HepG2 (cell line): ENCODE results near the gene HAUS1. TPM values are rescaled to one million over a fixed set of nuclear protein-coding genes. Genes with fewer than 3 reads are reported as not detected.

Source experiments
- ARNTL ChIP-seq: sonication (generic); formaldehyde crosslinking; IDR thresholded peaks from 2 replicates; pipeline ENCODE4 v1.4.0; 2020; ENCODE audit warnings: mild to moderate bottlenecking, missing genetic modification reagents
- BHLHE40 ChIP-seq: IDR thresholded peaks from 2 replicates; pipeline ENCODE4 v1.6.1; 2011; ENCODE audit warnings: low read length, improper control_type of control experiment
- BORCS8-MEF2B ChIP-seq: sonication (generic); formaldehyde crosslinking; IDR thresholded peaks from 2 replicates; pipeline ENCODE4 v1.8.0; 2022; ENCODE audit warnings: mild to moderate bottlenecking, missing genetic modification reagents
- IKZF1 ChIP-seq: fragments of 450-650 bp; IDR thresholded peaks from 2 replicates; pipeline ENCODE4 v1.7.1; 2016
- REPIN1 ChIP-seq: sonication (generic); formaldehyde crosslinking; IDR thresholded peaks from 2 replicates; pipeline ENCODE4 v1.8.0; 2022; ENCODE audit warnings: missing genetic modification reagents, low read depth, mild to moderate bottlenecking, borderline replicate concordance
- SETDB1 ChIP-seq: sonication (generic); formaldehyde crosslinking; IDR thresholded peaks from 2 replicates; pipeline ENCODE4 v1.5.1; 2020; ENCODE audit warnings: missing genetic modification reagents, mild to moderate bottlenecking, borderline replicate concordance
- ZNF569 ChIP-seq: sonication (generic); formaldehyde crosslinking; IDR thresholded peaks from 2 replicates; pipeline ENCODE4 v1.5.0; 2020; ENCODE audit warnings: mild to moderate bottlenecking, missing genetic modification reagents, moderate library complexity, borderline replicate concordance
- polyA plus RNA-seq, 8 experiments: library from polyadenylated mRNA; depleted of rRNA in 3 of 8; stranded (reverse) in 7 of 8; unstranded in 1 of 8; fragments of >200 nt; fragmentation: Illumina TruSeq in 4 of 8; extraction: Trizol in 4 of 8; gene quantifications; 2 replicates each; pipeline versions ENCODE4 v1.2.1 to v1.2.3, GENCODE V29; 2011 to 2016; ENCODE audit warnings: low read depth in 4 of 8, missing spikeins in 1 of 8, mixed read lengths in 1 of 8; ENCODE audit not compliant: insufficient read depth in 1 of 8
- total RNA-seq, 5 experiments: library from RNA; depleted of rRNA; stranded (reverse); fragments of >200 nt; fragmentation: Illumina TruSeq; extraction: Trizol; gene quantifications; 2 replicates each; pipeline ENCODE4 v1.2.3, GENCODE V29; 2016; ENCODE audit warnings: low read depth in 1 of 5
- TF ChIP-seq, protein P1 (sequence below): sonication (generic); formaldehyde crosslinking; IDR thresholded peaks from 2 replicates; pipeline ENCODE4 v1.5.1; 2020; ENCODE audit warnings: mild to moderate bottlenecking, missing genetic modification reagents, moderate library complexity
- TF ChIP-seq, protein P2 (sequence below): sonication (generic); formaldehyde crosslinking; IDR thresholded peaks from 2 replicates; pipeline ENCODE4 v1.5.0; 2020; ENCODE audit warnings: mild to moderate bottlenecking, missing genetic modification reagents, moderate library complexity
- TF ChIP-seq, protein P3 (sequence below): IDR thresholded peaks from 2 replicates; pipeline ENCODE4 v1.6.1; 2012; ENCODE audit warnings: inconsistent platforms
- TF ChIP-seq, protein P4 (sequence below): sonication (generic); formaldehyde crosslinking; IDR thresholded peaks from 2 replicates; pipeline ENCODE4 v1.5.0; 2020; ENCODE audit warnings: mild to moderate bottlenecking, missing genetic modification reagents, borderline replicate concordance

Gene HAUS1
- total and polyA plus RNA-seq, 2 of the 13 experiments (the other 11 are each of a cell fraction or from before 2014, with no cell fraction given) = 20.6 to 59.2 TPM

DNA sequence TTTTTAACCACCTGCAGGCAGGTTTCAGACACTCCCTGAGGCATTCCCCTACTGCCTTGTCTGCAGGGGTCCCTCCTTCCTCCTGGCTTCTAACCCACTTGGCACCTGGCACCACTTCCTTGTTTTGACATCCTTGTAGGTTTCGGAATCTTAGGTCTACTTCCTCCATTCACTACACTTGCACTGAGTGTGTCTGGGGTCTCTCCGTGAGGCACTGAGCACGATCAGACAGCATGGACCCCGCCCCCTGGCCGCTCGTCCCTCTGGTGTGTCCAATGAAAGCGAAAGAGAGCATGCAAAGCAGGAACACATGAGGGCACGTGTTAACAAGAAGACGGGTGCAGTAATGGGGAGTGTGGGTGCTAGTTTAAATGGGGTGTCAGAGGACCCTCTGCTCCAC, 63.8 kb downstream of the HAUS1 start (continued):
- TF ChIP-seq, protein P1, sequence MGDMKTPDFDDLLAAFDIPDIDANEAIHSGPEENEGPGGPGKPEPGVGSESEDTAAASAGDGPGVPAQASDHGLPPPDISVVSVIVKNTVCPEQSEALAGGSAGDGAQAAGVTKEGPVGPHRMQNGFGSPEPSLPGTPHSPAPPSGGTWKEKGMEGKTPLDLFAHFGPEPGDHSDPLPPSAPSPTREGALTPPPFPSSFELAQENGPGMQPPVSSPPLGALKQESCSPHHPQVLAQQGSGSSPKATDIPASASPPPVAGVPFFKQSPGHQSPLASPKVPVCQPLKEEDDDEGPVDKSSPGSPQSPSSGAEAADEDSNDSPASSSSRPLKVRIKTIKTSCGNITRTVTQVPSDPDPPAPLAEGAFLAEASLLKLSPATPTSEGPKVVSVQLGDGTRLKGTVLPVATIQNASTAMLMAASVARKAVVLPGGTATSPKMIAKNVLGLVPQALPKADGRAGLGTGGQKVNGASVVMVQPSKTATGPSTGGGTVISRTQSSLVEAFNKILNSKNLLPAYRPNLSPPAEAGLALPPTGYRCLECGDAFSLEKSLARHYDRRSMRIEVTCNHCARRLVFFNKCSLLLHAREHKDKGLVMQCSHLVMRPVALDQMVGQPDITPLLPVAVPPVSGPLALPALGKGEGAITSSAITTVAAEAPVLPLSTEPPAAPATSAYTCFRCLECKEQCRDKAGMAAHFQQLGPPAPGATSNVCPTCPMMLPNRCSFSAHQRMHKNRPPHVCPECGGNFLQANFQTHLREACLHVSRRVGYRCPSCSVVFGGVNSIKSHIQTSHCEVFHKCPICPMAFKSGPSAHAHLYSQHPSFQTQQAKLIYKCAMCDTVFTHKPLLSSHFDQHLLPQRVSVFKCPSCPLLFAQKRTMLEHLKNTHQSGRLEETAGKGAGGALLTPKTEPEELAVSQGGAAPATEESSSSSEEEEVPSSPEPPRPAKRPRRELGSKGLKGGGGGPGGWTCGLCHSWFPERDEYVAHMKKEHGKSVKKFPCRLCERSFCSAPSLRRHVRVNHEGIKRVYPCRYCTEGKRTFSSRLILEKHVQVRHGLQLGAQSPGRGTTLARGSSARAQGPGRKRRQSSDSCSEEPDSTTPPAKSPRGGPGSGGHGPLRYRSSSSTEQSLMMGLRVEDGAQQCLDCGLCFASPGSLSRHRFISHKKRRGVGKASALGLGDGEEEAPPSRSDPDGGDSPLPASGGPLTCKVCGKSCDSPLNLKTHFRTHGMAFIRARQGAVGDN (CRISPR knock-in tag) = peak; percentile 48; the same call in 1 of the 2 replicates
- TF ChIP-seq IKZF1 (no peak), ARNTL (CRISPR knock-in tag) (no peak), SETDB1 (CRISPR knock-in tag) (no peak), BHLHE40 (0 out of 2 replicates have a peak, but pooled peaks have one; percentile 16), ZNF569 (CRISPR knock-in tag) (no peak), REPIN1 (CRISPR knock-in tag) (no peak), BORCS8-MEF2B (CRISPR knock-in tag) (no peak)
- TF ChIP-seq, protein P2, sequence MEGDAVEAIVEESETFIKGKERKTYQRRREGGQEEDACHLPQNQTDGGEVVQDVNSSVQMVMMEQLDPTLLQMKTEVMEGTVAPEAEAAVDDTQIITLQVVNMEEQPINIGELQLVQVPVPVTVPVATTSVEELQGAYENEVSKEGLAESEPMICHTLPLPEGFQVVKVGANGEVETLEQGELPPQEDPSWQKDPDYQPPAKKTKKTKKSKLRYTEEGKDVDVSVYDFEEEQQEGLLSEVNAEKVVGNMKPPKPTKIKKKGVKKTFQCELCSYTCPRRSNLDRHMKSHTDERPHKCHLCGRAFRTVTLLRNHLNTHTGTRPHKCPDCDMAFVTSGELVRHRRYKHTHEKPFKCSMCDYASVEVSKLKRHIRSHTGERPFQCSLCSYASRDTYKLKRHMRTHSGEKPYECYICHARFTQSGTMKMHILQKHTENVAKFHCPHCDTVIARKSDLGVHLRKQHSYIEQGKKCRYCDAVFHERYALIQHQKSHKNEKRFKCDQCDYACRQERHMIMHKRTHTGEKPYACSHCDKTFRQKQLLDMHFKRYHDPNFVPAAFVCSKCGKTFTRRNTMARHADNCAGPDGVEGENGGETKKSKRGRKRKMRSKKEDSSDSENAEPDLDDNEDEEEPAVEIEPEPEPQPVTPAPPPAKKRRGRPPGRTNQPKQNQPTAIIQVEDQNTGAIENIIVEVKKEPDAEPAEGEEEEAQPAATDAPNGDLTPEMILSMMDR (CRISPR knock-in tag) = no peak
- TF ChIP-seq, protein P3, sequence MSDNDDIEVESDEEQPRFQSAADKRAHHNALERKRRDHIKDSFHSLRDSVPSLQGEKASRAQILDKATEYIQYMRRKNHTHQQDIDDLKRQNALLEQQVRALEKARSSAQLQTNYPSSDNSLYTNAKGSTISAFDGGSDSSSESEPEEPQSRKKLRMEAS = peak; percentile 69
- TF ChIP-seq, protein P4, sequence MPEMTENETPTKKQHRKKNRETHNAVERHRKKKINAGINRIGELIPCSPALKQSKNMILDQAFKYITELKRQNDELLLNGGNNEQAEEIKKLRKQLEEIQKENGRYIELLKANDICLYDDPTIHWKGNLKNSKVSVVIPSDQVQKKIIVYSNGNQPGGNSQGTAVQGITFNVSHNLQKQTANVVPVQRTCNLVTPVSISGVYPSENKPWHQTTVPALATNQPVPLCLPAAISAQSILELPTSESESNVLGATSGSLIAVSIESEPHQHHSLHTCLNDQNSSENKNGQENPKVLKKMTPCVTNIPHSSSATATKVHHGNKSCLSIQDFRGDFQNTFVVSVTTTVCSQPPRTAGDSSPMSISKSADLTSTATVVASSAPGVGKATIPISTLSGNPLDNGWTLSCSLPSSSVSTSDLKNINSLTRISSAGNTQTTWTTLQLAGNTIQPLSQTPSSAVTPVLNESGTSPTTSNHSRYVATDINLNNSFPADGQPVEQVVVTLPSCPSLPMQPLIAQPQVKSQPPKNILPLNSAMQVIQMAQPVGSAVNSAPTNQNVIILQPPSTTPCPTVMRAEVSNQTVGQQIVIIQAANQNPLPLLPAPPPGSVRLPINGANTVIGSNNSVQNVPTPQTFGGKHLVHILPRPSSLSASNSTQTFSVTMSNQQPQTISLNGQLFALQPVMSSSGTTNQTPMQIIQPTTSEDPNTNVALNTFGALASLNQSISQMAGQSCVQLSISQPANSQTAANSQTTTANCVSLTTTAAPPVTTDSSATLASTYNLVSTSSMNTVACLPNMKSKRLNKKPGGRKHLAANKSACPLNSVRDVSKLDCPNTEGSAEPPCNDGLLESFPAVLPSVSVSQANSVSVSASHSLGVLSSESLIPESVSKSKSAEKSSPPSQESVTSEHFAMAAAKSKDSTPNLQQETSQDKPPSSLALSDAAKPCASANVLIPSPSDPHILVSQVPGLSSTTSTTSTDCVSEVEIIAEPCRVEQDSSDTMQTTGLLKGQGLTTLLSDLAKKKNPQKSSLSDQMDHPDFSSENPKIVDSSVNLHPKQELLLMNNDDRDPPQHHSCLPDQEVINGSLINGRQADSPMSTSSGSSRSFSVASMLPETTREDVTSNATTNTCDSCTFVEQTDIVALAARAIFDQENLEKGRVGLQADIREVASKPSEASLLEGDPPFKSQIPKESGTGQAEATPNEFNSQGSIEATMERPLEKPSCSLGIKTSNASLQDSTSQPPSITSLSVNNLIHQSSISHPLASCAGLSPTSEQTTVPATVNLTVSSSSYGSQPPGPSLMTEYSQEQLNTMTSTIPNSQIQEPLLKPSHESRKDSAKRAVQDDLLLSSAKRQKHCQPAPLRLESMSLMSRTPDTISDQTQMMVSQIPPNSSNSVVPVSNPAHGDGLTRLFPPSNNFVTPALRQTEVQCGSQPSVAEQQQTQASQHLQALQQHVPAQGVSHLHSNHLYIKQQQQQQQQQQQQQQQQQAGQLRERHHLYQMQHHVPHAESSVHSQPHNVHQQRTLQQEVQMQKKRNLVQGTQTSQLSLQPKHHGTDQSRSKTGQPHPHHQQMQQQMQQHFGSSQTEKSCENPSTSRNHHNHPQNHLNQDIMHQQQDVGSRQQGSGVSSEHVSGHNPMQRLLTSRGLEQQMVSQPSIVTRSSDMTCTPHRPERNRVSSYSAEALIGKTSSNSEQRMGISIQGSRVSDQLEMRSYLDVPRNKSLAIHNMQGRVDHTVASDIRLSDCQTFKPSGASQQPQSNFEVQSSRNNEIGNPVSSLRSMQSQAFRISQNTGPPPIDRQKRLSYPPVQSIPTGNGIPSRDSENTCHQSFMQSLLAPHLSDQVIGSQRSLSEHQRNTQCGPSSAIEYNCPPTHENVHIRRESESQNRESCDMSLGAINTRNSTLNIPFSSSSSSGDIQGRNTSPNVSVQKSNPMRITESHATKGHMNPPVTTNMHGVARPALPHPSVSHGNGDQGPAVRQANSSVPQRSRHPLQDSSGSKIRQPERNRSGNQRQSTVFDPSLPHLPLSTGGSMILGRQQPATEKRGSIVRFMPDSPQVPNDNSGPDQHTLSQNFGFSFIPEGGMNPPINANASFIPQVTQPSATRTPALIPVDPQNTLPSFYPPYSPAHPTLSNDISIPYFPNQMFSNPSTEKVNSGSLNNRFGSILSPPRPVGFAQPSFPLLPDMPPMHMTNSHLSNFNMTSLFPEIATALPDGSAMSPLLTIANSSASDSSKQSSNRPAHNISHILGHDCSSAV (CRISPR knock-in tag) = no peak
